Keratinocyte (primary cell): Measurements from ENCODE around the gene MYOC.

Experiments
- EZH2 ChIP-seq: IDR thresholded peaks from one replicate; pipeline ENCODE4 v1.6.1; 2012; ENCODE audit warnings: inconsistent platforms, mild to moderate bottlenecking, low read length, moderate library complexity
- TF ChIP-seq, protein P1 (sequence below), 3 experiments: IDR thresholded peaks in 1 of 3; conservative IDR thresholded peaks in 1 of 3; optimal IDR thresholded peaks in 1 of 3; 2 replicates in 2 of 3; 3 replicates in 1 of 3; pipeline versions ENCODE3 to v1.5.1; 2011; ENCODE audit warnings: low read length in 3 of 3, mild to moderate bottlenecking in 3 of 3, moderate library complexity in 2 of 3, control low read depth in 1 of 3, inconsistent platforms in 1 of 3; ENCODE audit not compliant: insufficient read depth in 2 of 3; ENCODE audit errors: extremely low read depth in 1 of 3

DNA sequence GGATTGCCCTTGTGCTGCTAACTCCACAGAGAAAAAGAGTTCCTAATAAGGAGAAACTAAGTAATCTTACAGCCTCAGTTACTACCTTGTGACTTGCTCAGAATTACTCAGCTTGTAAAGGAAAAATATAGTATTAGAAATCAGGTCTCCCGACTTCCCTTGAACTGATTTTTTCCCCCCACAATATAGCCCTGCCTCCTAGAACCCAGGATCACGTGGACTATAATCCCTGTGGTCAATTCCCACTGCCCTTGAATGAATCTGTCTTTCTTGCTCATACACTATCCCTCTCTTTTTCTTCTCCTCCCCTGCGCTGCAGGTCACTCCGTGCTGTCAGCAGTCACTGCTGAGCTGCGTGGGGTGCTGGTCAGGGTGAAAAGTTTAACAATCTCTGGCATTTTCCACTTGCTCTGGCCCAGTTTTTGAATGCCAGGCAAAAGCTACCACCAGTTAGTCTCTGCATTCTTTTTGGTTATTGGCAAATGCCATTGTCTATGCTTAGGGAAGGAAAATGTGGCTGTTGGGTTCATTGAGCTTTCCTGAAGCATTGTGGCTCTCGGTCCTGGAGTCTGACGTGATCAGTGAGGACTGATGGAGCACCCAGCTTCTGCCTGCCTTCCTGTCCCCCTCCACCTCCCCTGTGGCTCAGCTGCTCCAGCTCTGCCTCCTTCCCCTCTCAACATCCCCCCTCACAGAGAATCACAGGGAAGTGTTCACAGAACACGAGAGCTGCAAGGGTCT lies 1.9 kb upstream of the MYOC start:
- TF ChIP-seq, protein P1, sequence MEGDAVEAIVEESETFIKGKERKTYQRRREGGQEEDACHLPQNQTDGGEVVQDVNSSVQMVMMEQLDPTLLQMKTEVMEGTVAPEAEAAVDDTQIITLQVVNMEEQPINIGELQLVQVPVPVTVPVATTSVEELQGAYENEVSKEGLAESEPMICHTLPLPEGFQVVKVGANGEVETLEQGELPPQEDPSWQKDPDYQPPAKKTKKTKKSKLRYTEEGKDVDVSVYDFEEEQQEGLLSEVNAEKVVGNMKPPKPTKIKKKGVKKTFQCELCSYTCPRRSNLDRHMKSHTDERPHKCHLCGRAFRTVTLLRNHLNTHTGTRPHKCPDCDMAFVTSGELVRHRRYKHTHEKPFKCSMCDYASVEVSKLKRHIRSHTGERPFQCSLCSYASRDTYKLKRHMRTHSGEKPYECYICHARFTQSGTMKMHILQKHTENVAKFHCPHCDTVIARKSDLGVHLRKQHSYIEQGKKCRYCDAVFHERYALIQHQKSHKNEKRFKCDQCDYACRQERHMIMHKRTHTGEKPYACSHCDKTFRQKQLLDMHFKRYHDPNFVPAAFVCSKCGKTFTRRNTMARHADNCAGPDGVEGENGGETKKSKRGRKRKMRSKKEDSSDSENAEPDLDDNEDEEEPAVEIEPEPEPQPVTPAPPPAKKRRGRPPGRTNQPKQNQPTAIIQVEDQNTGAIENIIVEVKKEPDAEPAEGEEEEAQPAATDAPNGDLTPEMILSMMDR (optimal IDR thresholded peaks at IDR 0.05 in 1 of 3, IDR thresholded peaks at IDR 0.05 in 1 of 3, conservative IDR thresholded peaks at IDR 0.05 in 1 of 3; ENCODE audit: extremely low read depth in 1 of 3, insufficient read depth in 2 of 3, low read length in 3 of 3): no peak
- TF ChIP-seq EZH2: no peak
